Fibroblast of the aortic adventitia (primary cell): ENCODE data around the gene EPB41L4A. TPM values are rescaled to one million over a fixed set of nuclear protein-coding genes. Genes with fewer than 3 reads are reported as not detected.

ENCODE experiments used
- DNase-seq: peaks from one replicate; pipeline ENCODE4 v3.0.0-alpha.2; 2010; ENCODE audit warnings: low read depth
- H3K4me3 ChIP-seq: 2 replicates; pipeline ENCODE4 v1.5.1; 2011; ENCODE audit warnings: low read depth, mild to moderate bottlenecking, control low read depth, low read length, moderate library complexity
- total RNA-seq: library from RNA; depleted of rRNA; stranded (reverse); fragments of >200 nt; gene quantifications from 2 replicates; pipeline ENCODE4 v1.2.3, GENCODE V29; 2012; ENCODE audit warnings: low replicate concordance
- TF ChIP-seq, protein P1 (sequence below): IDR thresholded peaks from 2 replicates; pipeline ENCODE4 v1.5.1; 2011; ENCODE audit warnings: mild to moderate bottlenecking, low read length, control low read depth, inconsistent platforms; ENCODE audit not compliant: insufficient read depth

Gene EPB41L4A
- total RNA-seq, 1 donor = 0.54 TPM

GRCh38 chr5:112183103-112183711 is 235.9 kb downstream of the EPB41L4A start:
- peak; percentile 7 for DNase-seq
- TF ChIP-seq, protein P1, sequence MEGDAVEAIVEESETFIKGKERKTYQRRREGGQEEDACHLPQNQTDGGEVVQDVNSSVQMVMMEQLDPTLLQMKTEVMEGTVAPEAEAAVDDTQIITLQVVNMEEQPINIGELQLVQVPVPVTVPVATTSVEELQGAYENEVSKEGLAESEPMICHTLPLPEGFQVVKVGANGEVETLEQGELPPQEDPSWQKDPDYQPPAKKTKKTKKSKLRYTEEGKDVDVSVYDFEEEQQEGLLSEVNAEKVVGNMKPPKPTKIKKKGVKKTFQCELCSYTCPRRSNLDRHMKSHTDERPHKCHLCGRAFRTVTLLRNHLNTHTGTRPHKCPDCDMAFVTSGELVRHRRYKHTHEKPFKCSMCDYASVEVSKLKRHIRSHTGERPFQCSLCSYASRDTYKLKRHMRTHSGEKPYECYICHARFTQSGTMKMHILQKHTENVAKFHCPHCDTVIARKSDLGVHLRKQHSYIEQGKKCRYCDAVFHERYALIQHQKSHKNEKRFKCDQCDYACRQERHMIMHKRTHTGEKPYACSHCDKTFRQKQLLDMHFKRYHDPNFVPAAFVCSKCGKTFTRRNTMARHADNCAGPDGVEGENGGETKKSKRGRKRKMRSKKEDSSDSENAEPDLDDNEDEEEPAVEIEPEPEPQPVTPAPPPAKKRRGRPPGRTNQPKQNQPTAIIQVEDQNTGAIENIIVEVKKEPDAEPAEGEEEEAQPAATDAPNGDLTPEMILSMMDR = no peak
- no peak overlapping the region for H3K4me3 ChIP-seq

- TF ChIP-seq, protein P1 = no peak
Observed at GRCh38 chr5:112179290-112179689, 239.8 kb downstream of the EPB41L4A start.

DNA sequence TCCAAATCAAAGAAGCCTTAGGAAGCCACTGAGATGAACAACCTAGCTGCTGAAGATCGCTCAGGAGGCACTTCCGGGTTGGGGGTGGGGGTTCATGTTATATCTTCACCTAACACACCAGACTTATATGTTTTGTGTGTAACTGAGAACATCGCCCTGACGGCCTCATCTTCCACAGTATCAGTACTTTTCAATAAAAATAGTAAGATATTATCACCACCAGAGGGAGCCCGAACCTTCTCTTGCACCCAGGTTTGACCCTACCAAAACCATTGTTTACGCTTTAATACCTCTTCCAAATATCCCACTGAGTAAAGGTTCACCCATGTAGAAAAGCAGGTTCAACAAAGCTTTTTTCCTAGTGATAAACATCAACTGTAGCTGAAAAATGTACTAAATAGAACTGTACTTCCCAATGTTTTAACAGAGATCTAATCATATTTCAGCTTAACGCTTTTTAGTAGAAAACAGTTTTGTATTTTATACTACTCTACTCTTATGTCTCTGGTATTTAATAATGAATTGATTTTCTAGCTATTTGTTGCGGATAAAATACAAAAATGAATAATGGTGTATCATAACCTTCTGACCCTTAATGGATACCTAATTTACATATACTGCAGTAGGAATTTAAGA is 244.0 kb downstream of the EPB41L4A start:
- H3K4me3 ChIP-seq = no peak overlapping the region
- peak; percentile 65 for DNase-seq
- TF ChIP-seq, protein P1 = peak; percentile 66

More at GRCh38 chr5:112179290-112179689, 239.8 kb downstream of the EPB41L4A start:
- H3K4me3 ChIP-seq = no peak overlapping the region
- DNase-seq = no peak

GRCh38 chr5:112165897-112166737 is 253.0 kb downstream of the EPB41L4A start:
- TF ChIP-seq, protein P1 = no peak
- no peak for DNase-seq
- no peak overlapping the region for H3K4me3 ChIP-seq

GRCh38 chr5:112165399-112165798 is 253.7 kb downstream of the EPB41L4A start:
- no peak for DNase-seq
- TF ChIP-seq, protein P1 = no peak
- H3K4me3 ChIP-seq = no peak overlapping the region

- TF ChIP-seq, protein P1 = no peak
- no peak for DNase-seq
- no peak overlapping the region for H3K4me3 ChIP-seq
Observed at GRCh38 chr5:112163435-112163834, 255.6 kb downstream of the EPB41L4A start.
